Neural progenitor cell (in vitro differentiated cells): ENCODE results near the gene SEPSECS. TPM values are rescaled to one million over a fixed set of nuclear protein-coding genes. Genes with fewer than 3 reads are reported as not detected.

Source experiments
- DNase-seq: peaks from one replicate; pipeline ENCODE4 v3.0.0-alpha.2; 2016; ENCODE audit warnings: low spot score
- H2AFZ ChIP-seq: fragments of 200-600 bp; sonication (generic); replicated peaks from 2 replicates; pipeline ENCODE4 v1.6.1; 2016; ENCODE audit warnings: antibody characterized with exemption
- H3F3A ChIP-seq: fragments of 200-600 bp; sonication (generic); 2 replicates; pipeline ENCODE4 v1.6.1; 2016; ENCODE audit warnings: antibody characterized with exemption, low read depth
- H3K27ac ChIP-seq: fragments of 200-600 bp; sonication (generic); 2 replicates; pipeline ENCODE4 v1.5.1; 2016; ENCODE audit warnings: mild to moderate bottlenecking
- H3K27me3 ChIP-seq: fragments of 200-600 bp; sonication (generic); 2 replicates; pipeline ENCODE4 v1.6.1; 2016; ENCODE audit warnings: mild to moderate bottlenecking, moderate library complexity
- H3K36me3 ChIP-seq: fragments of 200-600 bp; sonication (generic); 2 replicates; pipeline ENCODE4 v1.5.1; 2016
- H3K4me1 ChIP-seq: fragments of 200-600 bp; sonication (generic); 2 replicates; pipeline ENCODE4 v1.6.1; 2016; ENCODE audit warnings: mixed run types
- H3K4me2 ChIP-seq: fragments of 200-600 bp; sonication (generic); 2 replicates; pipeline ENCODE4 v1.6.1; 2016
- H3K4me3 ChIP-seq: fragments of 200-600 bp; sonication (generic); 2 replicates; pipeline ENCODE4 v1.5.1; 2016
- H3K79me2 ChIP-seq: fragments of 200-600 bp; sonication (generic); 2 replicates; pipeline ENCODE4 v1.6.1; 2016; ENCODE audit warnings: low read depth
- H3K9ac ChIP-seq: fragments of 200-600 bp; sonication (generic); 2 replicates; pipeline ENCODE4 v1.6.1; 2016
- H3K9me3 ChIP-seq: fragments of 200-600 bp; sonication (generic); 2 replicates; pipeline ENCODE4 v1.5.1; 2016; ENCODE audit warnings: low read depth
- H4K20me1 ChIP-seq: fragments of 200-600 bp; sonication (generic); 2 replicates; pipeline ENCODE4 v1.6.1; 2016; ENCODE audit warnings: low read depth
- H3K27ac Mint-ChIP-seq: 3 replicates; pipeline ENCODE4 v1.8.0; 2021; ENCODE audit warnings: mixed read lengths
- H3K27me3 Mint-ChIP-seq: 2 replicates; pipeline ENCODE4 v1.8.0; 2022; ENCODE audit warnings: low read depth, mild to moderate bottlenecking, inconsistent platforms, moderate library complexity, mixed read lengths; ENCODE audit not compliant: insufficient read depth
- H3K36me3 Mint-ChIP-seq: 3 replicates; pipeline ENCODE4 v1.8.0; 2021; ENCODE audit warnings: mixed read lengths
- H3K4me1 Mint-ChIP-seq: 3 replicates; pipeline ENCODE4 v1.8.0; 2021; ENCODE audit warnings: mixed read lengths
- H3K4me3 Mint-ChIP-seq: 3 replicates; pipeline ENCODE4 v1.8.0; 2021; ENCODE audit warnings: mild to moderate bottlenecking, moderate library complexity, mixed read lengths
- H3K9me3 Mint-ChIP-seq: 3 replicates; pipeline ENCODE4 v1.8.0; 2020; ENCODE audit warnings: mixed read lengths
- CTCF ChIP-seq: fragments of 200-600 bp; sonication (generic); IDR thresholded peaks from 2 replicates; pipeline ENCODE4 v1.5.1; 2017; ENCODE audit warnings: antibody characterized with exemption, mild to moderate bottlenecking
- EZH2 ChIP-seq: fragments of 200-600 bp; sonication (generic); IDR thresholded peaks from 2 replicates; pipeline ENCODE4 v1.6.1; 2017; ENCODE audit warnings: antibody characterized with exemption, mild to moderate bottlenecking, moderate library complexity
- EZH2phosphoT487 ChIP-seq: fragments of 200-600 bp; sonication (generic); IDR thresholded peaks from 2 replicates; pipeline ENCODE4 v1.6.1; 2017; ENCODE audit warnings: antibody characterized with exemption
- total RNA-seq: library from RNA; depleted of rRNA; stranded (reverse); fragments of >200 nt; gene quantifications from 2 replicates; pipeline ENCODE4 v1.2.3, GENCODE V29; 2015; ENCODE audit warnings: low replicate concordance

The SEPSECS gene
- total RNA-seq, 1 donor from 2014 or later, result 24.5 TPM

GRCh38 chr4:25075129-25075528 is 85.1 kb downstream of the SEPSECS start:
- no peak overlapping the region for H3K4me3 Mint-ChIP-seq
- H3K27me3 Mint-ChIP-seq, result peaks cover 6% of the 10 kb centered on the region
- no peaks in the 10 kb centered on the region for H3K27me3 ChIP-seq
- H3K9me3 ChIP-seq, result no peaks in the 10 kb centered on the region
- no peak for TF ChIP-seq CTCF
- TF ChIP-seq EZH2, result no peak
- TF ChIP-seq EZH2phosphoT487, result no peak
- H4K20me1 ChIP-seq, result no peaks in the 10 kb centered on the region
- H3F3A ChIP-seq, result peaks cover 6% of the 10 kb centered on the region
- no peaks in the 10 kb centered on the region for H3K79me2 ChIP-seq
- H3K9me3 Mint-ChIP-seq, result peaks cover 8% of the 10 kb centered on the region
- no peak overlapping the region for H3K9ac ChIP-seq
- no peak overlapping the region for H2AFZ ChIP-seq
- H3K36me3 Mint-ChIP-seq, result no peaks in the 10 kb centered on the region
- H3K4me1 Mint-ChIP-seq, result peaks cover 34% of the 10 kb centered on the region
- H3K4me3 ChIP-seq, result no peak overlapping the region
- H3K27ac ChIP-seq, result no peak overlapping the region
- DNase-seq, result peak; percentile 48
- H3K36me3 ChIP-seq, result no peaks in the 10 kb centered on the region
- no peak overlapping the region for H3K4me2 ChIP-seq
- peaks cover 5% of the 10 kb centered on the region for H3K4me1 ChIP-seq
- H3K27ac Mint-ChIP-seq, result peak overlapping the region; percentile 78

GRCh38 chr4:25070545-25070944 is 89.7 kb downstream of the SEPSECS start:
- no peaks in the 10 kb centered on the region for H4K20me1 ChIP-seq
- no peak overlapping the region for H2AFZ ChIP-seq
- no peaks in the 10 kb centered on the region for H3K36me3 Mint-ChIP-seq
- peaks cover 6% of the 10 kb centered on the region for H3F3A ChIP-seq
- H3K79me2 ChIP-seq, result no peaks in the 10 kb centered on the region
- H3K4me2 ChIP-seq, result no peak overlapping the region
- peaks cover 20% of the 10 kb centered on the region for H3K4me1 Mint-ChIP-seq
- no peak for TF ChIP-seq CTCF
- no peaks in the 10 kb centered on the region for H3K27me3 ChIP-seq
- no peak overlapping the region for H3K4me3 Mint-ChIP-seq
- no peaks in the 10 kb centered on the region for H3K27me3 Mint-ChIP-seq
- no peak overlapping the region for H3K4me3 ChIP-seq
- H3K36me3 ChIP-seq, result no peaks in the 10 kb centered on the region
- H3K27ac Mint-ChIP-seq, result peak overlapping the region; percentile 37
- H3K9me3 Mint-ChIP-seq, result peaks cover 5% of the 10 kb centered on the region
- no peak overlapping the region for H3K27ac ChIP-seq
- no peaks in the 10 kb centered on the region for H3K9me3 ChIP-seq
- no peak for DNase-seq
- H3K9ac ChIP-seq, result no peak overlapping the region
- peaks cover 15% of the 10 kb centered on the region for H3K4me1 ChIP-seq

Other genes starting within 250 kb of the SEPSECS start
- 3.4 and 5.0 TPM in 2 replicates for gene CCDC149, start 247.4 kb downstream of the SEPSECS start, total RNA-seq
- gene LGI2, start 129.5 kb downstream of the SEPSECS start, total RNA-seq, result 0.56 and 0.99 TPM in 2 replicates
- gene PI4K2B, start 73.6 kb upstream of the SEPSECS start, total RNA-seq, result 16.1 and 20.3 TPM in 2 replicates
- gene ZCCHC4, start 152.3 kb upstream of the SEPSECS start, total RNA-seq, result 20.5 and 23.9 TPM in 2 replicates
- 40.1 and 55.1 TPM in 2 replicates for gene ANAPC4, start 216.8 kb upstream of the SEPSECS start, total RNA-seq